Neuronal stem cell (in vitro differentiated cells): ENCODE data around the gene EPM2A. TPM values are rescaled to one million over a fixed set of nuclear protein-coding genes. Genes with fewer than 3 reads are reported as not detected.

Experiments
- DNase-seq: peaks from one replicate; pipeline ENCODE4 v3.0.0-alpha.2; 2013; ENCODE audit warnings: low spot score
- H2AFZ ChIP-seq: one replicate; pipeline ENCODE4 v1.6.1; 2013; ENCODE audit warnings: mild to moderate bottlenecking, low read length, inconsistent platforms
- H2AK5ac ChIP-seq: 2 replicates; pipeline ENCODE4 v1.6.1; 2013; ENCODE audit warnings: low read depth, mild to moderate bottlenecking, inconsistent platforms, low read length, moderate library complexity, mixed read lengths
- H2BK120ac ChIP-seq: 2 replicates; pipeline ENCODE4 v1.6.1; 2013; ENCODE audit warnings: low read depth, mild to moderate bottlenecking, inconsistent platforms, low read length, moderate library complexity, mixed read lengths
- H2BK12ac ChIP-seq: one replicate; pipeline ENCODE4 v1.6.1; 2013; ENCODE audit warnings: low read length, inconsistent platforms
- H2BK15ac ChIP-seq: 2 replicates; pipeline ENCODE4 v1.6.1; 2013; ENCODE audit warnings: mild to moderate bottlenecking, low read length, inconsistent platforms, mixed read lengths
- H2BK5ac ChIP-seq: one replicate; pipeline ENCODE4 v1.6.1; 2013; ENCODE audit warnings: inconsistent platforms, mild to moderate bottlenecking, low read length, moderate library complexity
- H3K14ac ChIP-seq: one replicate; pipeline ENCODE4 v1.6.1; 2013; ENCODE audit warnings: low read length, inconsistent platforms
- H3K18ac ChIP-seq: 2 replicates; pipeline ENCODE4 v1.6.1; 2013; ENCODE audit warnings: low read length, inconsistent platforms
- H3K23ac ChIP-seq: 2 replicates; pipeline ENCODE4 v1.6.1; 2013; ENCODE audit warnings: low read depth, mild to moderate bottlenecking, mixed read lengths, low read length, inconsistent platforms; ENCODE audit not compliant: poor library complexity
- H3K27ac ChIP-seq: replicated peaks from 3 replicates; pipeline ENCODE4 v1.5.1; 2013; ENCODE audit warnings: low read length, inconsistent platforms
- H3K27me3 ChIP-seq, 3 experiments: 2 replicates each; pipeline ENCODE4 v1.6.1; 2013; ENCODE audit warnings: low read length in 3 of 3, mild to moderate bottlenecking in 2 of 3, inconsistent platforms in 1 of 3, low read depth in 1 of 3, mixed read lengths in 1 of 3, moderate library complexity in 1 of 3; ENCODE audit not compliant: control insufficient read depth in 3 of 3, insufficient read depth in 3 of 3
- H3K36me3 ChIP-seq, 2 donors: replicated peaks in 1 of 2; 2 replicates each; pipeline ENCODE4 v1.6.1; 2013; ENCODE audit warnings: low read length in 2 of 2; ENCODE audit not compliant: control insufficient read depth in 2 of 2, insufficient read depth in 2 of 2
- H3K4ac ChIP-seq: 2 replicates; pipeline ENCODE4 v1.6.1; 2013; ENCODE audit warnings: inconsistent platforms, mild to moderate bottlenecking, low read length, moderate library complexity
- H3K4me1 ChIP-seq, 2 donors: 1 replicate in 1 of 2; 2 replicates in 1 of 2; pipeline ENCODE4 v1.6.1; 2013; ENCODE audit warnings: low read length in 2 of 2, low read depth in 1 of 2; ENCODE audit not compliant: control insufficient read depth in 2 of 2, insufficient read depth in 1 of 2
- H3K4me2 ChIP-seq: one replicate; pipeline ENCODE4 v1.6.1; 2013; ENCODE audit warnings: mild to moderate bottlenecking, low read length, inconsistent platforms; ENCODE audit not compliant: insufficient read depth, poor library complexity, severe bottlenecking
- H3K4me3 ChIP-seq, 2 donors: 2 replicates each; pipeline ENCODE4 v1.5.1; 2013; ENCODE audit warnings: low read length in 2 of 2, mild to moderate bottlenecking in 2 of 2, inconsistent platforms in 1 of 2, moderate library complexity in 1 of 2
- H3K79me1 ChIP-seq: one replicate; pipeline ENCODE4 v1.6.1; 2013; ENCODE audit warnings: low read depth, mild to moderate bottlenecking, inconsistent platforms, low read length, moderate library complexity
- H3K9ac ChIP-seq: one replicate; pipeline ENCODE4 v1.6.1; 2013; ENCODE audit warnings: mild to moderate bottlenecking, low read depth, low read length, inconsistent platforms; ENCODE audit not compliant: poor library complexity
- H3K9me3 ChIP-seq, 2 donors: replicated peaks in 1 of 2; 2 replicates each; pipeline versions ENCODE3 to v1.6.1; 2013; ENCODE audit warnings: low read length in 2 of 2, mild to moderate bottlenecking in 2 of 2, inconsistent platforms in 1 of 2, low read depth in 1 of 2, mixed read lengths in 1 of 2, moderate library complexity in 1 of 2; ENCODE audit not compliant: control insufficient read depth in 2 of 2, insufficient read depth in 1 of 2
- H4K8ac ChIP-seq: one replicate; pipeline ENCODE4 v1.6.1; 2013; ENCODE audit warnings: low read depth, mild to moderate bottlenecking, inconsistent platforms, low read length, moderate library complexity
- H4K91ac ChIP-seq: one replicate; pipeline ENCODE4 v1.6.1; 2013; ENCODE audit warnings: low read length, low read depth, mild to moderate bottlenecking, inconsistent platforms; ENCODE audit not compliant: poor library complexity
- WGBS, 2 donors: extraction: QIAGEN DNeasy Blood & Tissue Kit; methylation state at CpG; one replicate each; pipeline ENCODE4 v1.1.7; 2013; ENCODE audit warnings: missing lambda C conversion rate in 2 of 2, mixed read lengths in 1 of 2; ENCODE audit not compliant: insufficient read length in 2 of 2, insufficient replicate concordance in 1 of 2; ENCODE audit errors: extremely low coverage in 2 of 2; 5-methylcytosine and 5-hydroxymethylcytosine counted together
- polyA plus RNA-seq, 2 experiments: library from polyadenylated mRNA; stranded (reverse); fragments of 200-250 nt; gene quantifications; one replicate each; pipeline ENCODE4 v1.2.3, GENCODE V29; 2013

EPM2A gene
- polyA plus RNA-seq (2013, experiment 1 of 2) = 3.8 TPM
- 3.9 TPM for polyA plus RNA-seq (2013, experiment 2 of 2)

DNA sequence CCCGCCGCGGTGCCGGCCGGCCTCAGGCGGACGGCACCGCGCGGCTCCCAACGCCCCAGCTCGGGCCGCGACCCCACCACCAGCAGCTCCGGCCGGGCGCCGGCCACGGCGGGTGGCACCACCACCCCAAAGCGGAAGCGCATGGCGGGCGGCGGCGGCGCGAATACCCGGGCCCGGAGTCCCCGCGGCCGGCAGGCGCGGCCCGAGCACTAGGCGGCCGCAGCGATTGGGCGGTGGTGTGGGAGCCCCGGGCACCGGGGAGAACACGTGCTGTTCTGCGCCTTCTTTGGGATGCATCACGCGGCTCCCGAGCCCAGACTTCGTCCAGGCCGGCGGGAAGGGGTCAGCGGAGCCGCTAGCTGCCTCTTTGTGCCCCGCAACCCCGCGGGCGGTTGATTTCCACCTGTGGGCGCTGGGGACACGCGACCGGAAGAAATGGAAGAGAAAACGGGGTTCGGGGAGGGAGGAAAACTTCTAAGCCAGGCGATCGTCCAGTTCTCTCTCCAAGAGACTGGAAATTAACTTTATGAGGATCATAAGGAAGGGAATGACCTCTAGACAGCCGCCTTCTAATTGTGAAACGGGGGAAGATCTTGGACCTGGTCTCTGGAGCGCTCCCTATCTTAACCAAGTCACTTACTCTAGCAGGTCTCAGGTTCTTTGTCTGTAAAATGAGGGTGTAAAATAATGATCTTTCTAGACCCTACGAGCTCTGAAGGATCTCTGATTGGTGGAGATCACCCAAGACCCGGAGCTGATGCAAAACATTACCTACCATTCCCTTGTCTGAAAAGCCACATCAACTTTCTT, at the start of gene EPM2A:
Gene EPM2A, minus strand, starts transcription at position 165 of the 810 bp plus-strand sequence. Its CDS starts 22 bp downstream, at position 143.
- DNase-seq = peak; percentile 62
- peak within 1 kb of the TSS; percentile 68 to 85 for H3K4me3 ChIP-seq
- H3K36me3 ChIP-seq = no peaks in the 10 kb centered on the region
- H4K91ac ChIP-seq = no peak within 1 kb of the TSS
- no peak within 1 kb of the TSS for H3K4ac ChIP-seq
- H3K9me3 ChIP-seq = no peaks in the 10 kb centered on the region
- peak within 1 kb of the TSS; percentile 93 for H2AFZ ChIP-seq
- no peaks in the 10 kb centered on the region for H3K79me1 ChIP-seq
- peak within 1 kb of the TSS; percentile 92 for H3K23ac ChIP-seq
- peaks cover 0 to 5% of the 10 kb centered on the region in 2 donors for H3K4me1 ChIP-seq
- peak within 1 kb of the TSS; percentile 12 for H3K14ac ChIP-seq
- H2AK5ac ChIP-seq = no peak within 1 kb of the TSS
- H3K4me2 ChIP-seq = peak within 1 kb of the TSS; percentile 93
- H3K27me3 ChIP-seq = no peaks in the 10 kb centered on the region
- H2BK12ac ChIP-seq = no peak within 1 kb of the TSS
- peak within 1 kb of the TSS; percentile 97 for H3K27ac ChIP-seq
- H2BK5ac ChIP-seq = no peak within 1 kb of the TSS
- no CpG with 5 or more reads among the region's 69 CpGs for WGBS, 2 donors
- H3K18ac ChIP-seq = peak within 1 kb of the TSS; percentile 97
- H3K9ac ChIP-seq = peak within 1 kb of the TSS; percentile 80
- peak within 1 kb of the TSS; percentile 52 for H2BK120ac ChIP-seq
- peak within 1 kb of the TSS; percentile 75 for H2BK15ac ChIP-seq
- H4K8ac ChIP-seq = no peak within 1 kb of the TSS

GRCh38 chr6:145784683-145785082, 49.4 kb upstream of the EPM2A start:
- no peak overlapping the region for H3K18ac ChIP-seq
- no CpG with 5 or more reads among the region's 1 CpG for whole genome bisulfite sequencing, 2 donors
- no peaks in the 10 kb centered on the region for H3K4me1 ChIP-seq
- H2AFZ ChIP-seq = no peak overlapping the region
- no peak overlapping the region for H2BK12ac ChIP-seq
- no peak overlapping the region for H2BK120ac ChIP-seq
- DNase-seq = no peak
- H3K9me3 ChIP-seq = peaks cover 8 to 11% of the 10 kb centered on the region in 2 donors
- no peak overlapping the region for H3K4me2 ChIP-seq
- no peak overlapping the region for H3K14ac ChIP-seq
- no peak overlapping the region for H2AK5ac ChIP-seq
- H3K79me1 ChIP-seq = no peaks in the 10 kb centered on the region
- no peak overlapping the region for H2BK15ac ChIP-seq
- no peaks in the 10 kb centered on the region for H3K27me3 ChIP-seq
- H2BK5ac ChIP-seq = no peak overlapping the region
- no peak overlapping the region for H3K4me3 ChIP-seq
- H3K36me3 ChIP-seq = peaks cover 8 to 13% of the 10 kb centered on the region in 2 donors
- no peak overlapping the region for H3K4ac ChIP-seq
- H4K8ac ChIP-seq = no peak overlapping the region
- H4K91ac ChIP-seq = no peak overlapping the region
- H3K9ac ChIP-seq = no peak overlapping the region
- H3K23ac ChIP-seq = no peak overlapping the region
- H3K27ac ChIP-seq = no peak overlapping the region

GRCh38 chr6:145783796-145784195, 48.5 kb upstream of the EPM2A start:
- Histone ChIP-seq H3K9ac (no peak overlapping the region), H2BK12ac (no peak overlapping the region), H2AFZ (no peak overlapping the region), H4K8ac (no peak overlapping the region), H3K18ac (no peak overlapping the region), H3K36me3 (peaks cover 8 to 13% of the 10 kb centered on the region in 2 donors), H3K9me3 (peaks cover 5 to 11% of the 10 kb centered on the region in 2 donors), H3K4me2 (no peak overlapping the region), H3K27ac (no peak overlapping the region), H3K4ac (no peak overlapping the region), H2AK5ac (no peak overlapping the region), H3K23ac (no peak overlapping the region), H3K79me1 (no peaks in the 10 kb centered on the region), H3K4me3 (no peak overlapping the region), H3K27me3 (no peaks in the 10 kb centered on the region), H4K91ac (no peak overlapping the region), H2BK5ac (no peak overlapping the region), H3K14ac (no peak overlapping the region), H3K4me1 (no peaks in the 10 kb centered on the region), H2BK15ac (no peak overlapping the region), H2BK120ac (no peak overlapping the region)
- no CpG with 5 or more reads among the region's 5 CpGs for WGBS, 2 donors
- no peak for DNase-seq

DNA sequence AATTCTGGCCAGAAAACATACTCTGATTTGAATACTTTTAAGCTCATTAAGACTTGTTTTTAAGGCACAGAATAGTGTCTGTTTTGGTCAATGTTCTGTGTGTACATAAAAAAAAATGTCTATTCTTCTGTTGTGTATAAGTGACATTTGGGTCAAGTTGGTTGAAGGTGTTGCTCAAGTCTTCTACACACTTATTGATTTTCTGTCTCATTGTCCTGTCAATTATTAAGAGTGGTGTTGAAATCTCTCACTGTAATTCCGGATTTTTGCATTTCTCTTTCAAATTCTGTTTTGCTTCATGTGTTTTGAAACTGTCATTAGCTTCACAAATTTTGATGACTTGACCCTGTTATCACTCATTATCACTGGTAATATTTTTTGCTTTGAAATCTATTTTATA, 37.5 kb upstream of the EPM2A start:
- Histone ChIP-seq H4K91ac (no peak overlapping the region), H3K4ac (no peak overlapping the region), H3K4me1 (no peaks in the 10 kb centered on the region), H2BK5ac (no peak overlapping the region), H3K4me3 (no peak overlapping the region), H3K18ac (no peak overlapping the region), H3K79me1 (no peaks in the 10 kb centered on the region), H2BK120ac (no peak overlapping the region), H3K27ac (no peak overlapping the region), H3K4me2 (no peak overlapping the region), H3K27me3 (no peaks in the 10 kb centered on the region), H2AFZ (no peak overlapping the region), H4K8ac (no peak overlapping the region), H2BK15ac (no peak overlapping the region), H3K36me3 (no peaks in the 10 kb centered on the region), H3K9ac (no peak overlapping the region), H3K14ac (no peak overlapping the region), H2AK5ac (no peak overlapping the region), H3K23ac (no peak overlapping the region), H3K9me3 (no peaks in the 10 kb centered on the region), H2BK12ac (no peak overlapping the region)
- DNase-seq = no peak
- WGBS, 2 donors = no CpG with 5 or more reads among the region's 1 CpG
